GM18526 (cell line): Measurements from ENCODE around the gene HTR2A.

ENCODE experiments used
- POLR2A ChIP-seq: IDR thresholded peaks from 3 replicates; pipeline ENCODE4 v1.6.1; 2011; ENCODE audit not compliant: insufficient read length; ENCODE audit errors: extremely low read depth

The HTR2A gene

GRCh38 chr13:46845146-46845545, 51.7 kb downstream of the HTR2A start:
- no peak for TF ChIP-seq POLR2A

- no peak for TF ChIP-seq POLR2A
Observed at GRCh38 chr13:46844431-46844830, 52.4 kb downstream of the HTR2A start.

- no peak for TF ChIP-seq POLR2A
Observed at GRCh38 chr13:46839399-46839798, 57.5 kb downstream of the HTR2A start.

GRCh38 chr13:46834657-46835056, 62.2 kb downstream of the HTR2A start:
- TF ChIP-seq POLR2A: no peak

- no peak for TF ChIP-seq POLR2A
Observed at GRCh38 chr13:46831588-46832194, 65.2 kb downstream of the HTR2A start.

GRCh38 chr13:46830405-46831005, 66.3 kb downstream of the HTR2A start:
- TF ChIP-seq POLR2A: no peak

GRCh38 chr13:46822551-46822950, 74.3 kb downstream of the HTR2A start:
- no peak for TF ChIP-seq POLR2A

- TF ChIP-seq POLR2A: no peak
Observed at GRCh38 chr13:46817838-46818476, 78.9 kb downstream of the HTR2A start.

GRCh38 chr13:46817095-46817494, 79.8 kb downstream of the HTR2A start:
- TF ChIP-seq POLR2A: no peak

GRCh38 chr13:46816371-46816770, 80.5 kb downstream of the HTR2A start:
- TF ChIP-seq POLR2A: no peak

- TF ChIP-seq POLR2A: no peak
Observed at GRCh38 chr13:46812301-46812797, 84.5 kb downstream of the HTR2A start.

- TF ChIP-seq POLR2A: no peak
Observed at GRCh38 chr13:46810440-46810839, 86.4 kb downstream of the HTR2A start.

GRCh38 chr13:46804391-46804815, 92.5 kb downstream of the HTR2A start:
- TF ChIP-seq POLR2A: no peak

GRCh38 chr13:46803586-46803985, 93.3 kb downstream of the HTR2A start:
- no peak for TF ChIP-seq POLR2A

GRCh38 chr13:46801858-46802257, 95.0 kb downstream of the HTR2A start:
- TF ChIP-seq POLR2A: no peak

- no peak for TF ChIP-seq POLR2A
Observed at GRCh38 chr13:46799139-46799538, 97.7 kb downstream of the HTR2A start.

- no peak for TF ChIP-seq POLR2A
Observed at GRCh38 chr13:46797501-46798237, 99.2 kb downstream of the HTR2A start.
